Renal pelvis (tissue), 4 donors: Measurements from ENCODE around the gene ASAP2. TPM values are rescaled to one million over a fixed set of nuclear protein-coding genes. Genes with fewer than 3 reads are reported as not detected.
A peak's percentile ranks its signal among the peaks of the same experiment; 100 is the strongest.

ENCODE experiments used
- DNase-seq: peaks from one replicate; pipeline ENCODE4 v3.0.0-alpha.2; 2013
- polyA plus RNA-seq, 3 donors: library from polyadenylated mRNA; unstranded; fragments of 120-200 nt; gene quantifications; one replicate each; pipeline ENCODE4 v1.2.1, GENCODE V29; 2013; ENCODE audit not compliant: insufficient read length in 3 of 3

Gene ASAP2
- polyA plus RNA-seq, 3 donors, result 53.4 to 64.2 (median 57.3) TPM

DNA sequence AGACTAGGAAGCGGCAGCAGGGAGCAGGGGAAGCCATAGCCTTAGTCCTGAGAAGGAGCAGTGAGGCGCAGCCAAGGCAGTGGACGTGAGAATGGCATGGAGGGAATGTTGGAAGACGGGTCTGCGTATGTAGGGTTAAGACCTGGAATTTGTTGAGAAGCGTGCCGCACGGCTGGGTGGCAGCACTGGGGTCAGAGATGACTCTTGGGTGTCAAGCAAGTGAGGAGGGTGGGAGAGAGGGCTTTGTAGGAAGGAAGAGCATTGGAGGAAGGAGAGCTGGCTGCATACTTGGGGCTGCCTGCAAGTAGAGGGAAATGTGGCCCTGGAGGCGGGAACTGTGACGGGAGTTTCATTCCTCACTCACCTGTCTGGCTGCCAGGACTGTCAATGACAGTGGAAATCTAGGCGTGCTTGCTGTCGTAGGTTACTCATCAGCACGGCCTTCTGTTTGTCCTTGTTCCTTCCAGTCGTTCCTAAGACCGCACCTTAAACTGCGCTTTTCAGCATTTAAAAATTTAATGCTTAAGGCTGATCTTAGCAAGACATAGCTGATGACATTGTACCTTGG is 108.8 kb downstream of the ASAP2 start:
- DNase-seq, result peak; percentile 66

DNA sequence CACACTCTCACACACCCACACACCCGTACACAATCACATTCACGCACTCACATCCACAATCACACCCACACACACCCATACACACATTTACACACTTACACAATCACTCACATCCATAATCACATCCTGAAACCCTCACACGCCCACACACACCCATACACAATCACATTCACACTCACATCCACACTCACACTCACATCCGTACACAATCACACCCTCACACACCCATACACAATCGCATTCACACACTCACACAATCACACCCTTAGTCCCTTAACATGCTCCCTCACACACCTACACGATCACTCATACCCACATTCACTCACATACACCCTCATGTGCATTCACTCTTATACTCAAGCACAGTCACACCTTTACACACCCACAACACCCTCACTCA is 110.9 kb downstream of the ASAP2 start:
- DNase-seq, result no peak

DNA sequence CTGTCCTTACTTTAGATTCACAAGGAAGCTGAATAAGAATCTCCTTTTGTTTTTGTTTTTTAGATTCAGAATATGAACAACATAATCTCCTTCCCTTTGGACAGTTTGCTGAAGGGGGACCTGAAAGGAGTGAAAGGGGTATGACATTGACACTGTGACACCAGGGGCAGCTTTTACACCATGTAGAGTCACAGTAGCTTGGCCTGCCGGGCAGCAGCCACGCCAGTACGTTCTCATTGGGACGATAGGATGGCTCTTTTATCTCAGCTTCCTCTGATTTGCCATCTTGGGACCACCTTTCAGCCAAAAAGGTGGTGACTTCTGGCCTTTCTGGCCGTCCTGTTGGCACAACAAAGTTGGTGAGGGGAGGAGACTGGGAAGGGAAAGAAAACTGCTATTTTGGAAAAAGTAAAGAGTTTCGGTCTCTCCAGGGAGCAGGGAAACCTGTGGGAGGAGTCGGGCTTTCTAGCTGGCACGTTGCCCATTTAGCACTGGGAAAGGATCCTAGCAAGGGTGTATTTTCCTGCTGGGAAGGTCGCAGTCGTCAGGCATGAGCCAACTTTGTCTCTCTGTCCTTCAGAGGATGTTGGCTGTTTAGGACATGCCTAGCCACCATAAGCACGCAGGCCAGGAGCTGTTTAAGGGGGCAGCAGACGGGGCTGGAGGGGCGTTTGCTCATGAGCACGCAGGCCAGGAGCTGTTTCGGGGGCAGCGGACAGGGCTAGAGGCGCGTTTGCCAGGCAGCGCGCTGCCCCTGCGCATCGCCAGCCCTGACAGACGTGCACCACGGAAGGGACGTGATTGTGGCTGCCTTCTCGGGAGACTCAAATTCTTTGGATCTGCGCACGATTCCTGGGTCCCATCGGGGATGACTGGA is 112.1 kb downstream of the ASAP2 start:
- DNase-seq, result no peak

DNA sequence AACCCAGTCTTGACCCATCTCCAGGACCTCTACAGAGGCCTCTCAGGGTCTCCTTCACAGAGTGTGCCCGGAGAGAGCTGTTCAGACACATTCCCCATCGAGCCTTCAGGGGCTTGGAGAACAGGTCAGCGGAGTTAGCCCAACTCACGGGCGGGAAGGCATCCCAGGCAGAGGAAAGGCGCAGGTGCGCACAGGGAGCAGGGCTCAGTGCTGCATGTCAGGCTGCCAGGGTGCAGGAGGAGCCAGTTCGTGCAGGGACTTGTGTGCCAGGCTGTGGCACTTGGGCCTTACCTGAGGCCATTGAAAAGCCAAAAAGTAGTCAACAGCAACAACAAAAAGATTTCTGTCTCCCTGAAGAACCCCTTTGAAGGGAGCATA is 112.7 kb downstream of the ASAP2 start:
- no peak for DNase-seq

DNA sequence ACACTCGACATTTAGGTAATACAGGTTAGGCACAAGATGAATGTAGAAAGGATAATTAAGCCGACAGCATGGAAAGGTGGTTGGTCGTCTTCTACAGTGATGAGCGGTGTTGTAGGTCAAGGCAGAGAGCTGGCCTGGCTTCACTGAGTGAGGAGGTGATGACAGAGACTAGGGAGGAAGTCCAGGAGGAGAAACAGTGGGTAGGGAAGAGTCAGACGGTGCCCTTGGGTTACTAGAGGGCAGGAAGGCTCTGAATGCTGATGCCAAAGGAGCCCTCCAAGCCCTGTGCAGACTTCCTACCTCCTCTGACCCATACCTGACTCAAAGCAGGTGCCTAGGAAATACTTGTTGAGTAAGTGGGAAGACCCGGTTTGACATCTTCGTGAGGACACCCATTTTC is 116.0 kb downstream of the ASAP2 start:
- DNase-seq, result no peak

DNA sequence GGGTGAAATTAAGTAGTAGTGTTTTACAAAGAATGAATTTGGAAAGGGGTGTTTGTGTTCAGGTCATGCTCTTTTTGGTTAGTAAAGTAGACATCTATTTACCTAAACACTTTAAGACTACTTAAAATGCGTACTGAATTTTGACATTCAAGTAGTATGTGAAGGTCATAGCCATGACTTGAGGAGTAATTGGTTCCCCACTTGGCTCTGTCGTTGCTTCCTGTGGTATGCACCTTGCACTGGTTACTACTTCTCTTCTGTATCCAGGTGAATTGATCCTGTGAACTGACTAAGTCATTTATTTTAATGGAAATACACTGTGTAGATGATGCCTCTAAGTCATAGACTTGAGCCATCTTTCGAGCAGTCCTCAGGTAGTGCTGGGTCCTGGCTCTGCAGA is 118.8 kb downstream of the ASAP2 start:
- DNase-seq, result no peak

DNA sequence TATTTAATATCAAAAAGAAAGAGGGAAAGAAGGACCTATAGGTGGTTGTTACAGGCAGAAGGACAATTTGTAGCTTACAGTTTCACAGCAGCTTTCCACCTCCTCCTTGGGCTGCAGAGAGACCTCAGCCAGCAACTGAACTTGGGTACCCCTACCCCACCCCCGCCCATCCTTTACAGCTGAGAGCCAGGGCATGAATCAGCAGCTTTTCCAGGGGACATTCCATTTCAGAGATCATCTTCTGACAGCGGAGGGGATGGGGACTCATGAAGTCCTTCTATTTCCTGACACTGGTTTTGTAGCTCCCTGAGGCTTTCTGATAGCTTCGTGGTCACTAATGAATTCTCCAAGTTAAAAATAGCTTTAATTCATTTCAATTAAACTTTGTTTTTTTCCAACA is 120.4 kb downstream of the ASAP2 start:
- no peak for DNase-seq

DNA sequence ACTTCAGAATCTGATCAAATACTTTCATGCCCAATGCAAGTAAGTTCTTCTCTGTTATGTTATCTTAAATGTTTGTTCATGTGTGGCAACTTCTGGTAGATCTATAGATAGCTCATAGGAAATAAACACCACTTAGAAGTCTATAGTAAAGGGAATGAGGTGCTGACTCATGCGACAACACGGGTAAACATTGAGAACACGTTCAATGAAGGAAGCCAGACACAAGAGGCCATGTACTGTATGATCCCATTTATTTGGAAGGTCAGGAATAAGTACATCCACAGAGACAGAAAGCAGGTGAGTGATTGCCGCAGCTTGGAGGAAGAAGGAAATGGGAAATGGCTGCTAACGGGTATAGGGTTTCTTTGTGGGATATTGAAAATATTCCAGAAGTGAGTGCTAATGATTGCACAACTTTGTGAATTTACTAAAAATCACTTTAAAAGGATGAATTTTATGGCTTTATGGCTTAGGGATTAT is 121.3 kb downstream of the ASAP2 start:
- DNase-seq, result no peak

DNA sequence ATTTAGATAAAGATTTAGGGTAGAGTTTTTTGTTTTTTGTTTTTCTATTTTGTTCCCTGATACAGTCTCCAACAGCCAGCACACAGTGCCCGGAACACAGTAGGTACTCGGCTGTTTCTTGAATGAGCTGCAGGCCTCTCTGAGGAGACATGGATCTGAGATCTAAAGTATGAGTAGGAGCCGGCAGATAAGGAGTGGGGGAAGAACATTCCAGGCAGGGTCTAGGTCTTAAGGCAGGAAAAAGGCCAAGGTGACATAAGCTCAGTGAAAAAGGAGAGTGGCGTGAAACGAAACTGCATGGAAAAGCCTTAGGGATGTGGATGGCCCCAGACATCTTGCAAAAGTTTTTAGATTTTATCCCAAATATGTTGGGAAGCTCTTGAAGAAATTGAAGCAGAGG is 122.3 kb downstream of the ASAP2 start:
- DNase-seq, result no peak

DNA sequence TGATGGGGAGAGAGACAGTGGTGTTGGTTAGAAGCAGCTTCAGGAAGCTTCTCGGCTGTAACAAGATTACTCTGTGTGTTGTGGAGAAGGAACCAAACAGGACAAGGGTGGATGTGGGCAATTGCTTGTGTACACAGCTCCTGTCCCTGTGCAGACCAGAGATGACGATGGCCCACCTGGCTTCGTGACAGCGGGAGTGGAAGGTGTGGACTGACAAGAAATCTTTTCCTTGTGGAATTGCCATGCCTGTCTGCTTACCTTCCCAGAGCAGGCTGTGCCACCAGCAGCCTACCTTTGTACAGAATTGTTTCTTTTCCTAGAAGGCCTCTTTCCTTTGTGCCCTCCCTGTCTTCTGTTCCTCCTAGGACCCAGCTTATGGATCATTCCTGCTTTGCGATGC is 122.9 kb downstream of the ASAP2 start:
- no peak for DNase-seq

DNA sequence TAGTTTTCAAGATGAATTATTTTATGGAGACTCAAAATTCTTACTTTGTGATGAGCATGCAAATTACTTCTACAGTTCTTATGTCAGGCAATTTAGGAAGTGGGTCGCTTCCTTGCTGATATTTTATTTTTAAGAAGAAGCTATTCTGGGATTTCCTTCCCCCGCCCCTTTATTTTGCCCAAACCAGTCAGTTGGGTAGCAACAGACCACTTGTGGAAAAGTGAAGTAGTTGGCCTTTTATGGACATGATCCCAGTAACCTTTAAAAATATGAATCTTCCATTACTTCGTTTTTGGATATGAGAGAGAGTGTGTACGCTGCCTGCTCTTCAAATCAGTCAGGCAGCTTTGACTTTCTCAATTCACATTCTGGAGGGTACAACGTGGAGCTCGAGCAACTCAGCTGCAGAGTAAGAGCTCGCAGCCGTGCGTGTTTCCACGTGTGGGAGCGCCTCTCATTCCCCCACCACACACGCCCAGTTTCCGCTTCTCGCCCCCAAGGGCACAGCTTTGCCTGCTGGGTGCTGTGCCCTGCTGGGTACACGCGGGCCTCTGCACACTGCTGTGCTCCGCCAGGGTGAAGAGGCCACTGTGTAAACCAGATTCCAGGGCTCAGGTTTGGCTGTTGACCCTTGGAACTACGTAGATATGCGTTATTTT is 124.1 kb downstream of the ASAP2 start:
- no peak for DNase-seq

DNA sequence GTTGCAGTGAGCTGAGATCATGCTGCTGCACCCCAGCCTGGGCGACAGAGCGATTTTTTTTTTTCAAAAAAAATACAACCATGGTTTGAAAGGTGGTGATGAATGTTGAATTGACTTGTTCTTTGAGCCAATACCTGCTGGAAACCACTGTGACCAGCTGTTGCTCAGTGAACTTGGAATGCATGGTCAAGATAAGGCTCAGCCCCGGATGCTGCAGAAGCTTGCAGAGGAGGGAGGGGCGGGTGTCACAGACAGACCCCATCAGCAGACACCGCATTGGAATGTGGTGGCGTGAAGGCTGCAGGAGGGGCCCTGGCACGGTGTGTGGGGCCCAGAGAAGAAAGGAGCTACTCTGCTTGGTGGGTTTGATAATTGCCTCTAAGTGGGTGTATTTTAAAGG is 125.1 kb downstream of the ASAP2 start:
- DNase-seq, result no peak

DNA sequence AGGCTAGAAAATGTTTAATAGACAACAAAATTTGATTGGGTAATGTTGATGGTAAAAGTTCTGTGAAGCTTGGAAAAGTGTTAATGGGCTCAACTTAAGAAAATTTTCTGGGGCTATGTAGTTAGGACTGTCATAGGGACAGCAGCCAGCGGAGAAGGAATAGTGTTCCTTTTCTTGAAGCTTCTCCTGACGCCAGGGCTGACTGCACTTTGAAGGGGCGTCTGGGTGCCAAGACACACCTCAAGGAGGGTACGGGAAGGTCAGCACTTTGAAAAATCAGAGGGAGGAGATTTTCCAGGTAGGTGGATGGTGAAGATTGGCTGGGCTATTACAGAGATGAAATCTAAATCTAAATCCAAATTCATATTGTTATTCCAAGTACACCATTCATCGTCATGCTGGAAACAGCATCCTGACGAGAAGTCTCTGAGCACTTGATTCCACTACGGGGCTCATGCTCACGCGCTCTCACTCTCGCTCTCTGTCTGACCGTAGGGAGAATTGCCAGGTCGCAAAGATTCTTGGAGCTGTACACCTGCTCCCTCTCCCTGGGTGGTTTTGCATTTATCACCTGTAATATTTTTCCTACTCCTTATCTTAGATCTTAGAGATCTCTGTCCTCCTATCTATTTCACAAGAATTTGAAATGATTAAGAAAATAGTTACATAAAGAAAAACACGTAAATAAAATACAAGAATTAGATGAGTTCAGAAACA is 125.7 kb downstream of the ASAP2 start:
- no peak for DNase-seq

DNA sequence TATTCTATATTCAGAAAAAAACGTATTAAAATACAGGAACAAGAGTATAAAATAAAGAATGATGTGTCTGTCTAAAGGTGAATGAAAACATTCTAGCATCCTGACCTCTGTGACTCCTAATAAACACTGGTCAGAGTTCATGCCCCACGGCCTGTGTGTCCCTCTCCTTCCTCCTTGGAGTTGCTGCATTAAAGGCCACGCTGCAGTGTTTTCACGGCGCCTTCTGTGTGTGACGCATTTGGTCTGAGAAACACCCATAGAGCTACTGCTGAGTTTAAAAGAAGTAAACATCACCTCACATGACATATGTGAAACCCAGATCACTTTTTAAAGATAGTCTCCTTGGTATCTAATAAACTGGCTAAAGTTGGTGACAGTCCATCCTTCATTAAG is 126.2 kb downstream of the ASAP2 start:
- no peak for DNase-seq

DNA sequence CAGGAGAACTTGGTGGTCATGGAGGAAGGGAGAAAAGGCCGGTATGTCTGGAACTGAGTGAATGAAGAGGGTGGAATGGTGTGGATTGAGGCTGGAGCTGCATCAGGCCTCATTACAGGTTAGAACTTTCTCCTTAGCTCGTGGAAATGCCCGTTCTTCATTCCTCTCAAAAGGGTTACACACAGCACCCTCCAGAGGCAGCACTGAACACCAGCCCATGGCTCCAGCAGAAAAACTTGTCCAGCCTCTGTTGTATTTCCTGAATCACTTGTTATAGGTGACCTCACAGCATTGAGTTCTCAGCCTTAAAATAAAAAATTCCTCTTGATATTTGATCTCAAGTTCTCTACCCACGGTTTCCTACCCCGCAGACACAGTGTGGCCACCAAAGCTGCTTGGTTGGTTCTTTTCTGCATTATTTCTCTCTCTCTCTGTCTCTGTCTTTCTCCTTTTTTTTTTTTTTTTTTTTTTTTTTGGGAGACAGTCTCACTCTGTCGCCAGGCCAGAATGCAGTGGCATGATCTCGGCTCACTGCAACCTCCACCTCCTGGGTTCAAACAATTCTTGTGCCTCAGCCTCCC is 127.1 kb downstream of the ASAP2 start:
- DNase-seq, result peak; percentile 66

DNA sequence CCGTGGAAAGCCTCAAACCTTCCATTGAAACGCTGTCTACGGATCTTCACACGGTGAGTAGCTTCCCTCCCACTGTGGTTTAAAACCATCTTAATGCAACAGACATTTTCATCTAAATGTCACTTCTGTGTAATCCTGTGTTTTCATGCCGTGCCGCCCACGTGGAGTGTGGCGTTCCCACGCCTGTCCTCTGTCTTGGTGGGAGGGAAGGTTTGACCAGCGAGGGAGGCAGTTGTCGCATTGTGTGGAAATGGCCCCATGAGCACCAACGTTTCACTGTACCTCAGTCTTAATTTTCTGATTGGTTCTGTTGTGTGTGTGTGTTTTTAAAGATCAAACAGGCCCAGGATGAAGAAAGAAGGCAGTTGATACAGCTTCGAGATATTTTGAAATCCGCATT is 128.1 kb downstream of the ASAP2 start:
- no peak for DNase-seq

DNA sequence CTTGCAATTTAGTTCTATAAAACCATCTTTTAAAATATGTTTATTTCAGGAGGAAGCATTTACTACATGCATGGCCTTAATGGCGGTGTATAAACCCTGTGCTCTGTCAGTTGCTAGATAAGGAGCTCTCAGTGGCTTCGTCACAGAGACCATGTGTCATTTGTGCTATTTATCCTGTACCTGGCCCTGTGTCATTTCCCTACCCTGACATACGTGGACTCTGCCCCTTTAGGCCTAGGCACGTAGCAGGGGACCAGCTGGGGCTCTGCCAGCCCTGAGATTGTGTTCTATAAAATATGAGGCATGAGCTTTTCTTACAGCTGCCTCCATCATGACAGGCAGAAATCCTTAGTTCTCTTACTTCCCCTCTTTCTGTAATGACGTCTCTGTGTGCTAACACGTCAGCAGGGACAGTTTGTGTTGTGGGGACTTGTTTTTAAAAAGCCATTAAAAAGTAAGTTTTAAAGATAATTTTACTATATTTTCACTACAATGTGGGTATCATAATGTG is 128.8 kb downstream of the ASAP2 start:
- DNase-seq, result no peak

DNA sequence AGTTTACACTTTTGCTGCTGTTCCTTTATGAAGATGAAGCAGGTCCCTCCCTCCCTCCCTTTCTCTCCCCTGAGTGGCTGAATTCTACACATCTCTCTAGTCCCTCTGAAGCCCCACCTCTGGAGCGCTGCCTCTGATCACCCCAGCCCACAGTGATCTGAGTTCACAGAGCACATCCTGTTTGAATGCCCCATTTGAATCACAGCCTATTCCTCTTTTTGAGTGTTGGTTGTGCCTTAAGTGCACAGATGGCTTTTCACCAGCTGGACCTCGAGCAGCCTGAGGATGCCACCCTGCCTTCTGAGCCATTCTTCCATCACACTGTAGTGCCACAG is 129.6 kb downstream of the ASAP2 start:
- DNase-seq, result no peak

DNA sequence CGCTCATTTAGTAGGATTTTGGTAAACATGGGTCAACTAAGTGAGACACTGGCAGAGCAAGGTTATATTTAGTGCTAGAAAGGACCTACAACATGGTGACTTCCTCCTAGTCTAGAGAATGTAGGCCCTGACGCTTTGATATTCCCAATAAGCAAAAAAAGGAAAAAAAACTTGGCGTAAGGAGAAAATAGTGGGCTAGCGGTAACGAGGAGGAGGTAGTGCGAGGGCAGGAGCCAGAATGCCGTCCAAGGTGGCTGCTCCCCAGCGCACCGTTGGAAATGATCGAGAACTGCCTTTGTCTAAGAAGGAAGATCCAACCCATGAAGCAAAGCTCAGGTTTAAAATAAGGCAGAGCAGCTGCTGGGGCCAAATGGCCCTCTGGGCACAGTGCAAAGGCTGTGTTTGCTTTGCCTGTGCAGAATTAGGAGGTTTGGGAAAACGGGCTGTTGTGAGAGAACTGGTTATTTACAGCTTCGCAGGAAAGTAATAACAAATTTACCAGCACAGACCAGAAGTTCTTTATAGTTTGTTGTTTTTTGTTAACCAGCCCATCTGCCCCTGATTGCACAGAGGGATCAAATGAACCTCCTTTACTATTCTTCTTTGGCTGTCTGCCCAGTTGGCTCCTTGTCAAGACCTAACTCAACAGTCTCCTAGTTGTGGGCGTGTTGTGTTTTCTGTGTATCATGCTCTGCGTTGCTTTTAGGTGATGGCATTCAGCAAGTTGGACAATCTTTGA is 130.1 kb downstream of the ASAP2 start:
- peak; percentile 89 for DNase-seq

DNA sequence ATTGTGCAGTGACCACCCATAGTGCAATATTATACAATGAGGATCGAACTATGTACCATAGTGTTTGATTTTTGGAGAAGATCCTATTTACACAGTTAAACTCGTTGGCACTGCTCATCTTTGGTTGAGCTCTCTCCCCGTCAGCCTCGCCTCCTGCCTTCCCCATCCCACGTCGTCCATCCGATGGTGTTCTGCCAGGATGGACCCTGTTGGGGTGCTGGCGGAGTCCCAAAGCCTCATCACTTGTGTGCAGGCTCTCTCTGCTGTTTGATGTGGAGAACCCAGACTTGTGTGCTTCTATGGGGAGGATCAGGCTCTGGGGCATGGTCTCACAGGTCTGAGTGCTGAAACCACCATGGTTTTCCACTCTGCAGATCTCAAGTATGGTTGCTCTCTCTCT is 131.3 kb downstream of the ASAP2 start:
- DNase-seq, result no peak

DNA sequence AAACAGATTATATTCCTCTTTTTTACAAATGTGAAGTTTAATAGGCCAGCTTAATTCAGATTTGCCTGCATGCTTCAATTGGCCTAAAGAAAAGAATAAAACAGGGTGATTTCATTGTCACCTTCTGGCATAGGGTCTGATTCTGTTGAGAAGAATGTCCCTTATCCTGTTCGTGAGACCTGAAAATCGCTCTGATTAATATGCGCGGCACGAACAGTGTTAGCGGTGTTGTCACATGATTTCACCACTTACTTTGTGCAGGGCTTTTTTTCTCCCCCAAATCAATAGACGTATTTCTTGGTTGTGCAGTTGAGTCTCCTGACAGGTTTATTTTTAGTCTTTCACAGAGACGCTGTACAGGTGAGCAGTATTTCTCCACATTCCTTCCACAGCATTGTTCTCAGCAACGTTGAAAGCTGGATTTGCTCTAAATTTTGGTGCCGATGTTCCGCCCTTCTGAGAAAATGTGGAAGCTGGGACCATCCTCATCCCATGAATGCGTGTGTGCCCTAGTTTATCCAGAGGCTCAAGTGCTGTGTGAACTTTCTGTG is 134.8 kb downstream of the ASAP2 start:
- DNase-seq, result no peak
